A204.1 (cell line): Measurements from ENCODE around the gene B4GAT1.

Source experiments
- FAIRE-seq: peaks from 2 replicates; lab custom pipeline; 2012; peaks lifted over from hg19 to GRCh38; lab: Jason Lieb, UNC

B4GAT1 gene

DNA sequence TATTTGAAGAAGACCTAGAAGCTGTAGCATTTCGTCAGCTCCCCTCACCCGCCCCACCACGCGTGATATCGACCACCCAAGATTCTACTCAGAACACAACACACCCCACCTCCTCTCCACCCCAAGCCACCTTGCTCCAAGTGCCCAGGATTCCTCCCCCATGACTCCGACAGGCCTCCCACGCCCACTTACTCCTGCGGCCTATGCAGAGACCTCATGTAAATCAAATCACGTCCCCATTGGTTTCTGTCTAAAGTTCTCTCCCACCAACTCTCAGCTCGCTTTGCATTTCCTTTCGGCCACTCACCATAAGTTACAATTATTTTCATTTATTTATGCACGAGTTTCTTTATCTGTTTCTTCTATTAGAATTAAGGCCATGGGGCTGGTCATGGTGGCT is 44.8 kb downstream of the B4GAT1 start:
- FAIRE-seq: no peak

- no peak for FAIRE-seq
Observed at GRCh38 chr11:66299186-66299585, 48.2 kb downstream of the B4GAT1 start.

GRCh38 chr11:66297610-66298009 is 49.8 kb downstream of the B4GAT1 start:
- no peak for FAIRE-seq
